MM.1S (cell line): Measurements from ENCODE around the gene PRAMEF12.

Source experiments
- DNase-seq: peaks from one replicate; pipeline ENCODE4 v3.0.0-alpha.2; 2015
- H2AFZ ChIP-seq: fragments of 300-600 bp; sonication (generic); 2 replicates; pipeline ENCODE4 v1.6.0; 2016; ENCODE audit warnings: antibody characterized with exemption, low read length
- H3F3A ChIP-seq: fragments of 300-600 bp; sonication (generic); 2 replicates; pipeline ENCODE4 v1.6.1; 2016; ENCODE audit warnings: mild to moderate bottlenecking, antibody characterized with exemption, low read length, moderate library complexity, mixed read lengths; ENCODE audit not compliant: insufficient read depth
- H3K27ac ChIP-seq: fragments of 300-600 bp; sonication (generic); 2 replicates; pipeline ENCODE4 v1.5.1; 2016; ENCODE audit warnings: mild to moderate bottlenecking, low read length
- H3K27me3 ChIP-seq: fragments of 300-600 bp; sonication (generic); replicated peaks from 2 replicates; pipeline ENCODE4 v1.6.0; 2016; ENCODE audit warnings: low read length; ENCODE audit not compliant: insufficient read depth
- H3K36me3 ChIP-seq: fragments of 300-600 bp; sonication (generic); replicated peaks from 2 replicates; pipeline ENCODE4 v1.6.1; 2016; ENCODE audit warnings: mild to moderate bottlenecking, low read length, mixed read lengths; ENCODE audit not compliant: insufficient read depth
- H3K4me1 ChIP-seq: fragments of 300-600 bp; sonication (generic); 2 replicates; pipeline ENCODE4 v1.6.1; 2016; ENCODE audit warnings: low read length, mixed read lengths
- H3K4me2 ChIP-seq: fragments of 300-600 bp; sonication (generic); 2 replicates; pipeline ENCODE4 v1.6.0; 2016; ENCODE audit warnings: low read depth, low read length
- H3K4me3 ChIP-seq: fragments of 300-600 bp; sonication (generic); 2 replicates; pipeline ENCODE4 v1.5.1; 2016; ENCODE audit warnings: low read length, mixed read lengths
- H3K79me2 ChIP-seq: fragments of 300-600 bp; sonication (generic); 2 replicates; pipeline ENCODE4 v1.6.1; 2016; ENCODE audit warnings: mixed run types, low read length, mixed read lengths
- H3K9ac ChIP-seq: fragments of 300-600 bp; sonication (generic); 2 replicates; pipeline ENCODE4 v1.6.1; 2016; ENCODE audit warnings: low read length, mixed read lengths
- H3K9me2 ChIP-seq: fragments of 300-600 bp; sonication (generic); replicated peaks from 2 replicates; pipeline ENCODE4 v1.6.1; 2016; ENCODE audit warnings: mild to moderate bottlenecking, low read length, mixed read lengths; ENCODE audit not compliant: insufficient read depth
- H3K9me3 ChIP-seq: fragments of 300-600 bp; sonication (generic); replicated peaks from 2 replicates; pipeline ENCODE4 v1.6.1; 2016; ENCODE audit warnings: mild to moderate bottlenecking, low read length, mixed read lengths; ENCODE audit not compliant: insufficient read depth
- H4K20me1 ChIP-seq: fragments of 300-600 bp; sonication (generic); 2 replicates; pipeline ENCODE4 v1.6.1; 2016; ENCODE audit warnings: mild to moderate bottlenecking, low read length, moderate library complexity, mixed read lengths; ENCODE audit not compliant: insufficient read depth
- EZH2 ChIP-seq: fragments of 300-600 bp; sonication (generic); optimal IDR thresholded peaks from 2 replicates; pipeline ENCODE3; 2017; ENCODE audit warnings: low read depth, mild to moderate bottlenecking, antibody characterized with exemption, low read length, mixed read lengths
- EZH2phosphoT487 ChIP-seq: fragments of 300-600 bp; sonication (generic); IDR thresholded peaks from 2 replicates; pipeline ENCODE4 v1.6.1; 2018; ENCODE audit warnings: antibody characterized with exemption, low read length
- TF ChIP-seq, protein P1 (sequence below): fragments of 300-600 bp; sonication (generic); IDR thresholded peaks from 2 replicates; pipeline ENCODE4 v1.5.1; 2016; ENCODE audit warnings: antibody characterized with exemption, low read length, mixed read lengths

The PRAMEF12 gene

DNA sequence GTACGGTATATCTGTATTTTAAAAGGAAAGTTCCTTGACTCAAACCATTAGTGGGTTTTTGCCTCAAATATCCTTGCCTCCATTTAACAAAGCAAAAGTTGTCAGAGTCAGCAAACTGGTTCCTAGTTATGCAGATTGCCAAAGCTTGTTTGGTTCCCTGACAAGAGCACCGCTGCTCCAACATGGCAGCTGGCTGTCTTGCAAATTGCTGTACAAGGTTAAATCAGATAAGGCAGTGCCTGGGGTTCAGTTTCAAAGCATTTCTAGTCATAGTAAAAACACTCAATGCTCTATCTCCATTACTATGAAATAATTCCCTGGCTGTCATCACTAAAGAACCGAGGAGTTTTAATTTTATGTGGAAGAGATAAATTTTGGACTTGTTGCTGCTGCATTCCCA, 38.9 kb upstream of the PRAMEF12 start:
- no peaks in the 10 kb centered on the region for H4K20me1 ChIP-seq
- no peak overlapping the region for H2AFZ ChIP-seq
- no peaks in the 10 kb centered on the region for H3K36me3 ChIP-seq
- H3K4me1 ChIP-seq: no peaks in the 10 kb centered on the region
- H3K9ac ChIP-seq: no peak overlapping the region
- no peaks in the 10 kb centered on the region for H3K9me2 ChIP-seq
- TF ChIP-seq, protein P1, sequence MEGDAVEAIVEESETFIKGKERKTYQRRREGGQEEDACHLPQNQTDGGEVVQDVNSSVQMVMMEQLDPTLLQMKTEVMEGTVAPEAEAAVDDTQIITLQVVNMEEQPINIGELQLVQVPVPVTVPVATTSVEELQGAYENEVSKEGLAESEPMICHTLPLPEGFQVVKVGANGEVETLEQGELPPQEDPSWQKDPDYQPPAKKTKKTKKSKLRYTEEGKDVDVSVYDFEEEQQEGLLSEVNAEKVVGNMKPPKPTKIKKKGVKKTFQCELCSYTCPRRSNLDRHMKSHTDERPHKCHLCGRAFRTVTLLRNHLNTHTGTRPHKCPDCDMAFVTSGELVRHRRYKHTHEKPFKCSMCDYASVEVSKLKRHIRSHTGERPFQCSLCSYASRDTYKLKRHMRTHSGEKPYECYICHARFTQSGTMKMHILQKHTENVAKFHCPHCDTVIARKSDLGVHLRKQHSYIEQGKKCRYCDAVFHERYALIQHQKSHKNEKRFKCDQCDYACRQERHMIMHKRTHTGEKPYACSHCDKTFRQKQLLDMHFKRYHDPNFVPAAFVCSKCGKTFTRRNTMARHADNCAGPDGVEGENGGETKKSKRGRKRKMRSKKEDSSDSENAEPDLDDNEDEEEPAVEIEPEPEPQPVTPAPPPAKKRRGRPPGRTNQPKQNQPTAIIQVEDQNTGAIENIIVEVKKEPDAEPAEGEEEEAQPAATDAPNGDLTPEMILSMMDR: no peak
- TF ChIP-seq EZH2phosphoT487 (no peak), EZH2 (no peak)
- H3K27ac ChIP-seq: no peak overlapping the region
- H3K79me2 ChIP-seq: no peaks in the 10 kb centered on the region
- H3K4me3 ChIP-seq: no peak overlapping the region
- peaks cover 9% of the 10 kb centered on the region; the same call in 1 of the 2 replicates for H3K27me3 ChIP-seq
- DNase-seq: no peak
- H3K4me2 ChIP-seq: no peak overlapping the region
- no peaks in the 10 kb centered on the region for H3K9me3 ChIP-seq
- H3F3A ChIP-seq: no peaks in the 10 kb centered on the region

DNA sequence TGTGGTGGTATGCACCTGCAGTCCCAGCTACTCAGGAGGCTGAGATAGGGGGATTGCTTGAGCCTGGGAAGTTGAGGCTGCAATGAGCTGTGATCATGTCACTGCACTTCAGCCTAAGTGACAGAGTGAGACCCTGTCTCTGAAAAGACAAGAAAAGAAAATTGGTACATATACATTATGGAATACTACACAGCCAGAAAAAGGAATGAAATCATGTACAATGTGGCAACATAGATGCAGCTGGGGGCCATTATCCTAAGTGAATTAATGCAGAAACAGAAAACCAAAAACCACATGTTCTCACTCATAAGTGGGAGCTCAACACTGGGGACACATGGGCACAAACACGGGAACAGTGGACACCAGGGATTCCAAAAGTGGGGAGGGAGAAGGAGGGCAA, 34.6 kb upstream of the PRAMEF12 start:
- Histone ChIP-seq H3K79me2 (no peaks in the 10 kb centered on the region), H3K4me2 (no peak overlapping the region), H3K9ac (no peak overlapping the region), H3K27me3 (peaks cover 36% of the 10 kb centered on the region), H3K4me1 (no peaks in the 10 kb centered on the region), H3K4me3 (no peak overlapping the region), H3K36me3 (no peaks in the 10 kb centered on the region), H3K9me3 (no peaks in the 10 kb centered on the region), H2AFZ (no peak overlapping the region), H3K27ac (no peak overlapping the region), H4K20me1 (no peaks in the 10 kb centered on the region), H3F3A (no peaks in the 10 kb centered on the region), H3K9me2 (no peaks in the 10 kb centered on the region)
- DNase-seq: no peak
- TF ChIP-seq EZH2phosphoT487 (no peak), EZH2 (no peak)
- TF ChIP-seq, protein P1: no peak

GRCh38 chr1:12739613-12740012, 33.9 kb upstream of the PRAMEF12 start:
- Histone ChIP-seq H3K4me1 (no peaks in the 10 kb centered on the region), H3K9ac (no peak overlapping the region), H4K20me1 (no peaks in the 10 kb centered on the region), H3K36me3 (no peaks in the 10 kb centered on the region), H3F3A (no peaks in the 10 kb centered on the region), H2AFZ (no peak overlapping the region), H3K27me3 (peaks cover 43% of the 10 kb centered on the region), H3K9me3 (no peaks in the 10 kb centered on the region), H3K4me2 (no peak overlapping the region), H3K79me2 (no peaks in the 10 kb centered on the region), H3K27ac (no peak overlapping the region), H3K4me3 (no peak overlapping the region), H3K9me2 (no peaks in the 10 kb centered on the region)
- no peak for DNase-seq
- TF ChIP-seq EZH2phosphoT487 (no peak), EZH2 (no peak)
- TF ChIP-seq, protein P1: no peak
